K562 (cell line): ENCODE data around the gene CORO2A. TPM values are rescaled to one million over a fixed set of nuclear protein-coding genes. Genes with fewer than 3 reads are reported as not detected.

Source experiments
- DPF2 ChIP-seq: fragments of 450-650 bp; IDR thresholded peaks from 2 replicates; pipeline ENCODE4 v1.6.1; 2016
- TCF15 ChIP-seq: fragments of 250-450 bp; sonication (Bioruptor Pico); IDR thresholded peaks from 2 replicates; pipeline ENCODE4 v1.8.0; 2022; ENCODE audit warnings: moderate library complexity, mild to moderate bottlenecking, inconsistent platforms
- TGIF2 ChIP-seq: sonication (generic); formaldehyde crosslinking; IDR thresholded peaks from 2 replicates; pipeline ENCODE4 v1.8.1; 2022; ENCODE audit warnings: mild to moderate bottlenecking, missing genetic modification reagents, moderate library complexity
- ZBTB34 ChIP-seq: fragments of 250-450 bp; sonication (Bioruptor Pico); IDR thresholded peaks from 2 replicates; pipeline ENCODE4 v1.8.0; 2021; ENCODE audit warnings: mild to moderate bottlenecking, moderate library complexity
- ZNF175 ChIP-seq: fragments of 200-800 bp; sonication (Bioruptor generic); IDR thresholded peaks from 2 replicates; pipeline ENCODE4 v1.6.1; 2016; ENCODE audit warnings: low read depth, mild to moderate bottlenecking, missing genetic modification characterization, missing compliant biosample characterization
- ZNF583 ChIP-seq: fragments of 250-450 bp; sonication (Bioruptor Pico); IDR thresholded peaks from 2 replicates; pipeline ENCODE4 v1.4.0; 2020
- polyA plus RNA-seq, 8 experiments: library from polyadenylated mRNA; depleted of rRNA in 4 of 8; stranded (reverse) in 5 of 8; unstranded in 3 of 8; fragments of >200 nt; fragmentation: Nextera tagmentation in 2 of 8; fragmentation: Illumina TruSeq in 1 of 8; extraction: Ambion mirVana in 2 of 8; extraction: Trizol in 1 of 8; gene quantifications; 2 replicates each; pipeline versions ENCODE4 v1.2.1 to v1.2.3, GENCODE V29; 2011 to 2014; ENCODE audit warnings: inconsistent platforms in 1 of 8, missing spikeins in 1 of 8
- total RNA-seq, 7 experiments: library from RNA; depleted of rRNA in 6 of 7; stranded (reverse); fragments of >200 nt in 6 of 7; fragmentation: Illumina TruSeq in 2 of 7; extraction: Trizol in 2 of 7; gene quantifications; 2 replicates each; pipeline versions ENCODE4 v1.2.1 to v1.2.3, GENCODE V29; 2011 to 2021; ENCODE audit warnings: low replicate concordance in 1 of 7

The CORO2A gene
- total and polyA plus RNA-seq, 9 of the 15 experiments (the other 6 are each of a cell fraction or from before 2014, with no cell fraction given), result 9.5 to 26.6 (median 18.0) TPM

GRCh38 chr9:98118640-98119601 lies 73.5 kb downstream of the CORO2A start, which contains the start of gene TRIM14 (continued):
- TF ChIP-seq DPF2, result no peak; the same call in 1 of the 2 replicates
- no peak for TF ChIP-seq TCF15 (CRISPR knock-in tag)
- no peak for TF ChIP-seq ZBTB34
- no peak for TF ChIP-seq ZNF583 (CRISPR knock-in tag)
- no peak for TF ChIP-seq ZNF175 (CRISPR knock-in tag)
- TF ChIP-seq TGIF2 (CRISPR knock-in tag), result no peak
